HL-60 (cell line): Measurements from ENCODE around the gene EPHX1.
"Not testable (repeated sequence)": the region's sequence is repeated elsewhere in the genome, so short reads cannot be mapped to it uniquely, and the experiment has no call there.

Experiments
- CTCF ChIP-seq: IDR thresholded peaks from one replicate; pipeline ENCODE4 v1.5.1; 2011; ENCODE audit warnings: low read length, control low read depth, inconsistent platforms; ENCODE audit not compliant: insufficient read depth
- POLR2AphosphoS5 ChIP-seq: IDR thresholded peaks from 2 replicates; pipeline ENCODE4 v1.6.1; 2012; ENCODE audit warnings: low read depth
- REST ChIP-seq: IDR thresholded peaks from 2 replicates; pipeline ENCODE4 v1.6.1; 2012; ENCODE audit warnings: low read depth; ENCODE audit not compliant: insufficient replicate concordance
- SPI1 ChIP-seq: IDR thresholded peaks from 2 replicates; pipeline ENCODE4 v1.6.1; 2012; ENCODE audit warnings: low read depth, mild to moderate bottlenecking, borderline replicate concordance

- not testable (repeated sequence) for TF ChIP-seq CTCF, SPI1, REST, POLR2AphosphoS5
These were observed 5.2 kb downstream of the EPHX1 start for GRCh38 chr1:225815090-225815489.
